ENCODE results near the gene ANKRD40.

GRCh38 chr17:50689956-50690886 lies 17.5 kb downstream of the ANKRD40 start:
- TF ChIP-seq CTCF (IDR thresholded peaks at IDR 0.05; ENCODE audit: low read depth, low read length, missing input control) (no peak), RAD21 (IDR thresholded peaks at IDR 0.05) (no peak), ZBTB33 (IDR thresholded peaks at IDR 0.05) (no peak), REST (IDR thresholded peaks at IDR 0.05) (no peak), YY1 (IDR thresholded peaks at IDR 0.05) (no peak), MAX (IDR thresholded peaks at IDR 0.05) (no peak), TAF1 (conservative IDR thresholded peaks at IDR 0.05) (no peak), RXRA (IDR thresholded peaks at IDR 0.05) (no peak)

Data from liver (tissue), 3 donors.